Muscle of arm (tissue), 14 donors: ENCODE results near the gene TTYH1. TPM values are rescaled to one million over a fixed set of nuclear protein-coding genes. Genes with fewer than 3 reads are reported as not detected.
"Not testable (repeated sequence)": the region's sequence is repeated elsewhere in the genome, so short reads cannot be mapped to it uniquely, and the experiment has no call there.

Source experiments
- DNase-seq: peaks from one replicate; pipeline ENCODE4 v3.0.0-alpha.2; 2013
- long read RNA-seq, 11 donors: transcript quantifications; one replicate each; lab custom pipeline, GENCODE V29; 2026
- polyA plus RNA-seq, 12 donors: library from polyadenylated mRNA; unstranded; fragments of 120-200 nt; gene quantifications; one replicate each; pipeline ENCODE4 v1.2.1, GENCODE V29; 2013; ENCODE audit not compliant: insufficient read length in 12 of 12

TTYH1 gene
- 10 to 100 TPM in 1 of 12 donors, 1 to 10 TPM in 9, not detected in 2; 2.7 to 11.7 (median 3.7) TPM for polyA plus RNA-seq
- long read RNA-seq, donor 1, partial matches to known transcripts = 0 of 2 reads
- long read RNA-seq, donor 1, other reads (novel, unspliced or antisense) = 0 of 2 reads
- long read RNA-seq, donor 2, partial matches to known transcripts = 0 of 1 reads
- long read RNA-seq, donor 2, other reads (novel, unspliced or antisense) = 0 of 1 reads
- long read RNA-seq, donor 3, partial matches to known transcripts = 0 of 1 reads
- long read RNA-seq, donor 3, other reads (novel, unspliced or antisense) = 0 of 1 reads
- long read RNA-seq, donor 4 = 0 reads
- long read RNA-seq, donor 5 = 0 reads
- long read RNA-seq, donor 6, partial matches to known transcripts = 0 of 2 reads
- long read RNA-seq, donor 6, other reads (novel, unspliced or antisense) = 0 of 2 reads
- long read RNA-seq, donor 7, partial matches to known transcripts = 0 of 1 reads
- long read RNA-seq, donor 7, other reads (novel, unspliced or antisense) = 0 of 1 reads
- long read RNA-seq, donor 8, partial matches to known transcripts = 0 of 1 reads
- long read RNA-seq, donor 8, other reads (novel, unspliced or antisense) = 0 of 1 reads
- long read RNA-seq, donor 9 = 0 reads
- long read RNA-seq, donor 10 = 0 reads
- long read RNA-seq, donor 11 = 0 reads

DNA sequence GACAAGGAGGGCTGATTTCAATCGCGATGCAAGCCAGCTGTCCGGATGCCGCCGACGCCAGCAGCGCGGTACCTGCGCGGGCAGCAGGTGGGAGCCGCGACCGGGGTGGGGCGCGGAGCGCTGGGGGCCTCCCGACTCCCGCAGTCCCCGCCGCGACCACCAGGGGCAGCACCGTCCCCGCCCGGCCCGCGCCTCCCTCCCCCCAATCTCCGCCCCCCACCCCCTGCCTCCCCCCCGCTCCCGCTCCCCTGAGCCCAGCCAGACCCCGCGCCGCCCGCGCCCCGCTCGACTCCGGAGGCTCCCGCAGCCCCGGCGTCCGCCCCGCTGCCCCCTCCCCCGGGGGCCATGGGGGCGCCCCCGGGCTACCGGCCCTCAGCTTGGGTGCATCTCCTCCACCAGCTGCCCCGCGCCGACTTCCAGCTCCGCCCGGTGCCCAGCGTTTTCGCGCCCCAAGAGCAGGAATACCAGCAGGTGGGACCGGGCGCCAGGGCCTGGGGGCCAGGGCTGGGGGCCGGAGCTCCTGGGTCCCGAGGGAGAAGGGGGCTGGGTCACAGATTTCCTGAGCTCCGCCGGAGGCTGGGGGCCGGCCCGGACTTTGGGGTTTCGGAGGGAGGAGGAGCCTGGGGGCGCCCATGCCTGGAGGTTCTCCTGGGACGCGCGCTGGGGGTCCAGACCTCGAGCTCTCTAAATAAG is at the start of gene TTYH1:
Gene TTYH1 (plus strand): TSS at position 257 of the 693 bp plus-strand sequence. CDS start 89 bp downstream, at position 346.
- no peak for DNase-seq

DNA sequence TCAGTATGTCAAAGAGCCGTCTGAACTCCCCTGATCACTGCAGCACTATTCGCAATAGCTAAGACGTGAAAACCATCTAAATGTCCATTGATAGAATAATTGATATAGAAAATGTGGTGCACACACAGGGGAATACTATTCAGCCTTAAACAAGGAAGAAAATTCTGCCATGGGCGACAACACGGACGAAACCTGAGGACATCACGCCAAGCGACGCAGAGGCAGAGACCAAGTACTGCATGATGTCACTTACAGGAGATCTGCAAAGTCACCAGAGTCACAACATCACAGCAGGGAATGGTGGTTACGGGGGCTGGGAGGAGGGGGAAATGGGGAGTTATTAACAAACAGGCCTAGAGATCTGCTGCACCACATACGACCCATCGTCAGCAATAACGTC is 49.5 kb upstream of the TTYH1 start:
- not testable (repeated sequence) for DNase-seq

DNA sequence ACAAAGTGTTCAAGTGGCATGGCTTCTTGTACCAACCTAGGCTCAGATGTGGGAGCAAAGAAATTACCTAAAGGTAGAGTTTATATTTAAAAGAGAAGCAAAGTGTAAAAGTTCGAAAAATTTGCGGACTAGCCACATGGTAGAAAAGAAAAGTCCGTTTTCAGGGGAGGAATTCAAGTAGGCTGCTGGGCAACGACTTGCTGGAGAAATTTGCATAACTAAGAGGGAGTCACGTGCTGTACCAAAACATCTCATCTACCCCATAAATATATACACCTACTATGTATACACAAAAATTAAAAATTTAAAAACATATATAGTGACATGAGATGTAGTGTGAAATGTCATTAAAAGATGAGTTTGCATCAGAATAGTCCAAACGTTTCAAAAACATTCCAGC is 48.5 kb upstream of the TTYH1 start:
- no peak for DNase-seq

DNA sequence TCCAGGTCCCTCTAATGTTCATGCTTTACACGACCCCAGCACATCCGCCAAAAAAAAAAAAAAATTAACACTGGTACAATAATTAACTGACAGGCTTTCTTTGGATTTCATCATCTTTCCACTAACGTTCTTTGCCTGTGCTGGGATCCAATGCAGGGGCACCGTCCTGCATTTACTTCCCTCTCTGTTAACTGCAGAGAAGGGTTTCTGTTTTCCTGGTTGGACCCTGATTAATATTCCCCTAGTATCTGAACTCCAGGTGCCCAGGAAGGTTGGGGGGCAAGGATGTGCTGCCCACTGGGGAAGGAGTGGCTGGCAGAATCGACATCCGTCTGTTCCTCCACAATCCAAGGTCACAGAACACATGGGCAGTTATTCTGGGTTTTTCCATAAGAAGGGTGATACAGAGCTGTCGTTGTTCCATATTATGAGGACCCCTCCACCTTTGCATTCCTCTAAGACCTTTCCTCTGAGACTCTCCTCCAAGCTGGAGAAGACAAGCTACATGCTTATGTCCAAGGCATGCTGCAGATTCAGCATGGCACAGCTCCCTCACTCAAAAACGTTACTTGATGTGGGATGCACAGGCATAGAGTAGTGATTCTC is 46.1 kb upstream of the TTYH1 start:
- DNase-seq = no peak

DNA sequence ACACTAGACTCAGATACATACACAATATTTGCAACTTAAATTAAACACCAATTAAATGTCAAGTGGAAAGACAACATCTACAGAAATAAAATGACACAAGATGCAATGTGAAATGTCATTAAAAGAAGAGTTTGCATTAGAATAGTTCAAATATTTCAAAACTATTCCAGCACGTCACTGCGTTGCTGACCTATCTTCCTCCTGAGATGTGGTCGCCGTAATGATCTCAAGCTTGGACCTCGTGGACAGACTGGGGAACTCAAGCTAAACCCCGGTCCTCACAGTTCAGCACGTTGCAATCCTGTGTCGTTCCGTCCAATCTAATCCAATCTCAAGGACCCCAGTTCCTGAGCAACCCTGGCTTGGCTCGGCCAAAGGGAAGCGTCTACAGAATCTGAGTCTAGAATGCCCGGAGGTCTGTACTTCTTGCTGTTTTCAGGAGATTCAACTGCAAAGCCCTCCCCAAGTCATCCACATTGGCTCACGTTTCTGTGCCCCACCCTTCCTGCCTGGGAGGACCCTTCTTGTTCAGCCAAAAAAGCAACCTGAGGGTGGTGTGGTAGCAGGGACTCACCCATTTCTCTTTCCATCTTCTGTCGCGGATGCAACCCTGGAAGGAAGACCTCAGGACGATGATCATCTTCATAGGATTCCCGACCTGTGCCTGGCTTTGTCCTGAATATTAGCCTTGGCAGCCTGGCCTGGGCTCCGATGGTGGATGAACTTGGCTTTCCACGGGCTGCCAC is 45.4 kb upstream of the TTYH1 start:
- DNase-seq = not testable (repeated sequence)

DNA sequence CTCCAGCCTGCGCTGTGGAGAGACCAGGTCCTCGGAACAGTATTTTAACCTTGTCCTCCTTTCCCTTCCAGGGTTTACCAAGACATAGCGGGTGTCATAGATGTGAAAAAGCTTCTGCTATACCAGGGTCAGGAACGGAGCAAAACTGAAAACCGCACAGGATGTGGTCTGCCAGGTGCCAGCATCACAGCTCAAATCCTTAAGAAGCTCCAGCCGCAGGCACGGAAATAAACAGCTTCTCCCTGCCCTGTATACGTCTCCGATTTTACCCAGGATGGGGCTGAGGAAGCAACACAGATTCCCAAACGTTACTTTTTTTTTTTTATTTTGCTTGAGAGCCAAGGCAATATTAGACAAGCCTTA is 44.8 kb upstream of the TTYH1 start:
- not testable (repeated sequence) for DNase-seq

DNA sequence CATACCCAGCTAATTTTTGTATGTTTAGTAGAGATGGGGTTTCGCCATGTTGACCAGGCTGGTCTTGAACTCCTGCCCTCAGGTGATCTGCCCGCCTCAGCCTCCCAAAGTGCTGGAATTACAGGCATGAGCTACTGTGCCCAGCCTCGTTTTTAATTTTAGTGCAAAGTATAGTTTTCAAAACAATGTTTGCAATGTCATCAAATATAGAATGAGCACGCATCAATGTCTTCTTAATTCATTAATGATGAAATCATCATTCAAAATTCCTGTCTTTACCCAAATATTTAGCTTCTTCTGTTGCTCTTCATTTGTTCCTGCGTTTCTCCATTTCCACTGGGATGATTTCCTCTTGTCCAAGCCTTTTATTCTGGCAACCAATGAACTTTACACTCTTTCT is 43.8 kb upstream of the TTYH1 start:
- DNase-seq = not testable (repeated sequence)

DNA sequence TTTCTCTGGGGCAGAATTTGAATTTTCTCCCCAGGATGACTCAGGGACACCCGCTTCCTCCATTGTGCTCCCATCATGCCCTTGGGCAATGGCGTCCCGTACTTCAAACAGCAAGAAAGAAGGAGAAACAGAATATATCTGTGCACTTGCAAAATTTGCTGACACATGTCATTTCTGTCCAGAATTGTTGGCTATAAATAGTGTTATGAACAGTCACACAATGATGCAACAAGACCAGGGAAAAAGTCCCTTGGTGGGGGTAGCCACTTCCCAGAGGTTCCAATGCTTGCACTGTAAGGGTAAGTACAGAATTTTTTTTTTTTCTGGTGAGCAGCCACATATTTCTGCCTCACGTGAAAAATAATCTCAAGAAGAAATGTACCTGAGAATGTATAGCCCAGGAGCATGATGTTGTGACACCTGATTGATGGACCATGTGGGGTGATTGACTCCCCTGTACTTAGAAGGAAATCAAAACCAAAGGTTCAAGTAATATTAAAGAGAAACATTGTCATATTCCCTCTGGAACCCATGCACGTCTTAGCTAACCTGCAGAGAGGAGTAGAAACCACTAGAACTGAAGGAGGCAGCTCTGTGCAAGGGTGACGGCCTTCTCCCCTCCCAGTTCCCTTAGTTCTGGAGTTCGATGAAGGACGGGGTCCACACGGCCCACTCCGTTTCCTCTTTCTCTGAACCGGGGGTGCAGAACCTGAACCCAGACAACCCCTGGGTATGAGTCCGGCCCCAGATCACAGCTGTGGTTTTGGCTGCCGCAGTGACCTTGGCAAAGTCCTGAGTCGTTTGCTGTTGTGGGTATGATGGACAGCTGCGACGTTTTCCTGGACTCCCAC is 41.3 kb upstream of the TTYH1 start:
- no peak for DNase-seq

DNA sequence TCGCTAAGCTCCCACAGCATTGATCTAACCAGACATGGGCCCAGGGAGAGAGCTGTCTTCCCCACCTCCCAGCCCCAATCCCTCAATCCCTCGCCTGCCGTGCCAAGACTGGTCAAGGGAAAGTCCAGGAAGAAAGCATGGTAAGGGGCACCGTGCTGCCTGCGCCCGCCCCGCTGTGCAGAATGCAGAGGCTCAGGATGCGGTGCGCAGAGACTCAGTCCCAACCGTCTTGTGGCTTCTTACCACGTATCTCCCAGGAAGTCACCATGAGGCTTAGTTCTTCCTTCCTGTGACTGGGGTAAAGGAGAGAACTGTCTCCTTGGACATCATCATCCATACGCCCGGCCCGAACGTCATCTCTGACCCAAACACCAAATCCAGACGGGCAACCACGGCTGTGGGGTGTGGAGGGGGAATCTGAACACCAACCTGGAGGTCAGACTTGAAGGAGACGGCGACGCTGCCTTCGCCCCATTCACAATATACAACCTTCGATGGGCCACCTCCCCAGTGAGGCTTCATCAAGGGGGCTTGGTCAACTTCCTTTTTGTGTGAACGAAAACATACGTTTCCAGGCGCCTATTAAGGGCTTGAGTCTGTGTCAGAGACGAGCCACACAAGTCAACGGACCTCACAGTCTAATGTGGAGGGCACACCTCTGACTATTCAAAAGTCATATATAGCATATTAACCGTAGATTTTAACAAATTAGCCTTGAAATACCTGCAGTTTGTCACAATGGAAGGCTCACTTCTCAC is 39.9 kb upstream of the TTYH1 start:
- DNase-seq = not testable (repeated sequence)

DNA sequence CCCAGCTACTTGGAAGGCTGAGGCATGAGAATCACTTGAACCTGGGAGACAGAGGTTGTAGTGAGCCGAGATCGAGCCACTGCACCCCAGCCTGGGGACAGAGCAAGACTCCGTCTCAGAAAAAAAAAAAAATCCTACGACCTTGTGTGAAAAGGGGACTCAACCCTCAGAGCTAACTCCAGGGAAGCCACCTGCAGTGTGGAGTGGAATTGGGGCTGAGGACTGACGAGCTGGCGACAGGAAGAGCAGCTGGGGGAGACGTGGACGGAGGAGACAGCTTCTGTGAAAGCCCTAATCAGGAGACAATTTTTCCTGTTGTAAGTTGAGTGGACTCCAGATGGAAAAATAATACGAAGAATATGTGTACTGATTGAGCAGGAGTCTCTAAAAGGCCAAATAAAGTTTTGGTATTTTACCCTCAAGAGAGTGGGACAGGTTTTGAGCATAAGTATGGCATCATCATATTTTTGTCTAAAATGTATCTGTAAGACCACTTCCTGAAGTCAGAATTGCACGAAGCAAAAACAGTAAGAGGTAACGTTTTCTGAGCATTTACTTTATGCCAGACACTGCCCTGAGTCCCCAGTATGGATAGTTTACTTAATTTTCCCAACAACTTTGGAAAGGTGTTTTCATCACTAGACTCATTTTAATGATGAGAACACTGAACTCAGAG is 38.5 kb upstream of the TTYH1 start:
- no peak for DNase-seq

DNA sequence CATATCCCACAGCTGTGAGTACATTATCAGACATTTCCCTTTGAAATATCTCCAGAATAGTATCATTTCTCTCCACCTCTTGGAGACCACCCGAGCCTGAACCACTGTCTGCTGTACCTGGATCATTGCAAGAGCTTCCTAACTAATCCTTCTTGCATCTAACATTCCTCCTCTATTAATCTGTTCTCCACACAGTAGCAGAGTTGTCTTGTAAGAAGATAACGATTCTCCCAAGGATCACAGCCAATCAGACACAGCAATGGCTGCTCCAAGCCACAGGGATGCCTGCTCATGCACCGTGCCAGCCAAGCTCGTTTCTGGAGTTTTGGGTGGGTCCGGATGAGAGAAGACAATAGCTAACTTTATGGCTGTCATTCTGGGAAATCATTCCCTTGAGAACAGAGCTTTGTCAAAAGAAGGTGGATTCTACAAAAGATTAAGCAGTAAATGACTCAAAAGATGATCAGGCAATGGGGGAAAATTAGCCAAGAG is 36.0 kb upstream of the TTYH1 start:
- DNase-seq = no peak

DNA sequence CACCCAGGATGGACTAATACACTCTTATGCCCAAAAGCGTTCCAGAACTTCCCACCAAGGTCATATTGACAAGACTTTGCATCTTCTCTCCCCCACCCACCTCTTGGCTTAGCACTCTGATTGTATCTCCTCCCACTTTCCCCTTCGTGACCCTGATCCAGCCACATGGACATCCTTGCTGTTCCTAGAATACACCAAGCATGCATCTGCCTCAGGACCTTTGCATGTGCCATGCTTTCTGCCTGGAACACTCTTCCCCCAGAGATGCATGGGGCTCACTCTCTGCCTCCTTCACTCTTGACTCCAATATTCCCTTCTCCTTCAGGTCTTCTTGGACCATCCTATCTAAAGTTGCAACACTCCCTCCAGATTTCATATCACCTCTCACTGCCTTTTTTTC is 34.4 kb upstream of the TTYH1 start:
- no peak for DNase-seq

DNA sequence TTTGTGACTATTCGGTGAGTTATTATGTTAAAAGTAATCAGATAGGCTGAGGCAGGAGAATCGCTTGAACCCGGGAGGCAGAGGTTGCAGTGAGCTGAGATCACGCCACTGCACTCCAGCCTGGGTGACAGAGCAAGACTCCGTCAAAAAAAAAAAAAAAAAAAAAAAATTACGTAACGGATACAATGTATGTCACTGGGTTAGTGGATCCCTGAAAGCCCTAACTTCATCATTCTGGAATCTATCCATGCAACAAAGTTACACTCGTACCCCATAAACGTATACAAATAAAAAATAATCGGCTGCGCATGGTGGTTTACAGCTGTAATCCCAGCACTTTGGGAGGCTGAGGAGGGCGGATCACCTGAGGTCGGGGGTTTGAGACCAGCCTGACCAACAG is 33.2 kb upstream of the TTYH1 start:
- DNase-seq = not testable (repeated sequence)

DNA sequence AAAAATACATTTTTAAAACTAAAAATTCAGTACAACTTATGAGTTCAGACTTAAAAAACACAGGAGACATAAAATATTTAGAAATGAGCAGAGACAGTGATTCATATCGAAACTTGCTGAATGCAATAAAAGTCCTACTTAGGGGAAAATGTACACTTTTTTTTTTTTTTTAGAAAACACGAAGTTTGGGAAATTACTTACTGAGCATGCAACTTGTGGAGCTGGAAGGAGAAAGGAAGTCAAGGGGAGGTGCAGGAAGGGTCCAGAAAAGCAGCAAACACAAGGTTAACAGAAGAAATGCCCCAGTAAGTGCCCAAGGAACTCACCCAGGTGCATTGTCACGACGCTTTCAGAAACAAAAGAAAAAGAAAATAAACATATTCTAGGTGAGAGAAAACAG is 31.9 kb upstream of the TTYH1 start:
- no peak for DNase-seq

DNA sequence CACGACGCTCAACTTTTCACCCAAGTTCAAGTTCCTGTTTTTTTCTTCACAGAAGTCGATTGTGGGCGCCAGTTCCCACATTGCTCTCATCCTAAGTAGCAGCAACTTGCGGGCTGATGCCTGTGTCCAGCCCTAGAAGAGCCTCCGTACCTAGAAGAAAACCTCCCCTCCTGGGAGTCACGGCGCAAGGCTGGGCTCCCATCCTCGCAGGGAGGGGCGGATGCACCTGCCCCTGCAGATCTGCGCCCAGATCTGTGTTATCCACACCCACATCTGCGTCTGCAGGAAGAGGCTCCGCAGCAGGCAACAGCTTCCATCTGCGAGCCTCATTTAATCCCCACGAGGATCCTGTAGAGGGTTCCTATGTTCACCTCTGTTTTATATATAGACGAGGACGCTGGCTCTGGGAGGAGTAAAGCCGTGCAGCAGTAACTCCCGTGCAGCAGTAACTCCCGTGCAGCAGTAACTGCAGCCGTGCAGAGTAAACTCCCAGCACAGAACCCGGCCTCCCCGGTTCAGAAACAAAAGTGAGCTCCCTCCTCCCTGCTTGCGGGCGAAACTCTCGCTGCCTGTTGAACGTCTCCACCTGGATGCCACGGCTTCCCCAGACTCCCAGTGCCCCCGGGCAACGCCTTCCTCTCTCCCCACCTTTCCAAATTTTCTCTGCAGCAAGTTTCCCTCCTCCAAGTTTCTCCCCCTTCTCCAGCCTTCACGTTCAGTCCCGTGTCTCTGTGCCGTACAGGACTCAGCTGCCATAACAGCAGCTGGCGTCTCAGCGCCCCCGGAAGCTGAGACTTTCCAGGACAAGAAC is 27.1 kb upstream of the TTYH1 start:
- no peak for DNase-seq

DNA sequence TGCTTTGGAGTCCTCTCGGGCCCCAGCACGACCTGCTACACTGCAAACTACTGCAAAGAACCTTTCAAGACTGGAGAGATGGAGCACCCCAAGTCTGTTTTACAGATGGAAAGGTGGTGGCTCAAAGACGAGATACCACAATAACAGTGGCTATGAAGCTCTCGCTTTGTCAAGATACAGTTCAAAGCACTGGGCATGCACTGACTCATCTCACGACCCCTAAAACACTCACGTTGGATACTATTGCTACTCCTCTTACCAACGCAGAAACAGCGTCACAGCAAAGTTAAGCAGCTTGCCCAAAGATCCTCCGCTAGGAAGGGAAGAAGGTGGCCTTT is 26.5 kb upstream of the TTYH1 start:
- DNase-seq = no peak

DNA sequence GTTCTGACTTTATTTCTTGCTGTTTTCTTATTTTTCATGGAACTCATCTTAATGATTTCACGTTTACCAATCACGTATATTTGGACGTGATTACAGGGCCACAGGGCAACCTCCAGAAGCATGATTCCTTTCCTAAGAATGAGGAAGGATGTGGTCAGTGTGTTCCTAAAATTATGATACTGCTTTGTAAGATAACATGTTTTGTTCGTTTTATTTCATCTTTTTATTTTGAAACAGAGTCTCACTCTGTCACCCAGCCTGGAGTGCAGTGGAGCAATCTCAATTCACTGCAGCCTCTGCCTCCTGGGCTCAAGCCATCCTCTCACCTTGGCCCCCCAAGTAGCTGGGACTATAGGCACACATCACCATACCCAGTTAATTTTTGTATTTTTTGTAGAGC is 25.7 kb upstream of the TTYH1 start:
- no peak for DNase-seq

DNA sequence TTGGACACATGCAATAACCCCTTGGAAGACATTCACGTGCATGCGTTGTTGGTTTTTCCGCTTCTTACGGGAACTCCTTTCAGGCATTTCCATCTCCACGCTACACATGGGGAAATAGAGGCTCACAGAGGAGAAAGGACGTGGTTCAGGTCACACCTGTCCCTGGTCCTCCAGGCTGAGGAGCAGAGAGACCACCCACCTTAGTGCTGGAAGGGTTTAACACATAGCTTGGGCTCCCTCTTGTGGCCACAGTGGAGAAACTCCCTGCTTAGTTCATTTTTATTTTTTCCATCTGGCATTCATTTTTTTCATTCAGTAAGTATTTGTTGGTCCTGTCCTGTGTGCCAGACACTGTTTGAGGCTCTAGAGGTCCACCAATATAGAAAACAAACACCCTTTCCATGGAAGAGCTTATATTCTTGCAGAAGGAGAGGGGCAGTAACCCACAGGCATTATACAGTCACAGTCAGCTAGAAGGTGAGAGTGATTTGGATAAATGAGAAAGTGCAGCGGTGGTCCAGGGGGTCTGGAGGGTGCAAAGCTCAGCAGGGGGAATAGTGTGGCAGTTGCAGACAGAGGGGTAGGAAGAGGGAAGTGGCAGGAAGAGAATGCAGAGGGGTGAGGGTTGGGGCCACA is 24.2 kb upstream of the TTYH1 start:
- DNase-seq = peak; percentile 53
